SW 1271 (cell line): ENCODE data around the gene RPS19BP1.
"Not testable (repeated sequence)": the region's sequence is repeated elsewhere in the genome, so short reads cannot be mapped to it uniquely, and the experiment has no call there.

Experiments used
- DNase-seq, 2 experiments: peaks; one replicate each; lab custom pipeline; 2025; lab: John Stamatoyannopoulos, UW

The RPS19BP1 gene

GRCh38 chr22:39528681-39529486 lies 3.7 kb downstream of the RPS19BP1 start:
- DNase-seq = peak; percentile 51 to 81

GRCh38 chr22:39528080-39528661 lies 4.4 kb downstream of the RPS19BP1 start:
- DNase-seq = no peak

GRCh38 chr22:39527481-39527961 lies 5.0 kb downstream of the RPS19BP1 start:
- no peak for DNase-seq

GRCh38 chr22:39526736-39527171 lies 5.8 kb downstream of the RPS19BP1 start:
- DNase-seq = no peak

GRCh38 chr22:39525658-39525975 lies 6.9 kb downstream of the RPS19BP1 start:
- no peak for DNase-seq

- DNase-seq = no peak
Measured at GRCh38 chr22:39524753-39525657, 7.5 kb downstream of the RPS19BP1 start.

GRCh38 chr22:39524089-39524752 lies 8.3 kb downstream of the RPS19BP1 start:
- DNase-seq = no peak

GRCh38 chr22:39522567-39523300 lies 9.8 kb downstream of the RPS19BP1 start:
- peak in 1 of 2 experiments; percentile 46 for DNase-seq

- DNase-seq = not testable (repeated sequence)
Measured at GRCh38 chr22:39522091-39522490, 10.5 kb downstream of the RPS19BP1 start.

GRCh38 chr22:39521106-39521885 lies 11.3 kb downstream of the RPS19BP1 start:
- DNase-seq = peak in 1 of 2 experiments; percentile 64

- DNase-seq = no peak
Measured at GRCh38 chr22:39520226-39521105, 12.1 kb downstream of the RPS19BP1 start, which contains the start of gene ATF4. Gene ATF4, plus strand, starts transcription at chr22:39520562. Its CDS starts 884 bp downstream, at chr22:39521446.

- peak; percentile 91 to 96 for DNase-seq
Measured at GRCh38 chr22:39519681-39520225, 12.8 kb downstream of the RPS19BP1 start.

- peak in 1 of 2 experiments; percentile 40 for DNase-seq
Measured at GRCh38 chr22:39518996-39519680, 13.4 kb downstream of the RPS19BP1 start.

GRCh38 chr22:39518144-39518786 lies 14.3 kb downstream of the RPS19BP1 start:
- no peak for DNase-seq

- DNase-seq = no peak
Measured at GRCh38 chr22:39517470-39517869, 15.1 kb downstream of the RPS19BP1 start.

GRCh38 chr22:39515266-39516050 lies 17.1 kb downstream of the RPS19BP1 start:
- no peak for DNase-seq
